ENCODE data around the gene KIFC3. TPM values are rescaled to one million over a fixed set of nuclear protein-coding genes. Genes with fewer than 3 reads are reported as not detected.

KIFC3 gene
- total RNA-seq, 2 experiments from 2014 or later: 0.54 to 0.89 TPM

GRCh38 chr16:57759541-57760356 is 42.5 kb downstream of the KIFC3 start:
- Mint-ChIP-seq H3K4me1 (ENCODE audit: low read depth) (peaks cover 4% of the 10 kb centered on the region), H3K27ac (no peak overlapping the region), H3K4me3 (no peak overlapping the region), H3K27me3 (no peaks in the 10 kb centered on the region), H3K36me3 (ENCODE audit: low read depth) (peaks cover 2% of the 10 kb centered on the region), H3K9me3 (no peaks in the 10 kb centered on the region)
- ChIA-PET CTCF (no interaction called here), POLR2A (interaction anchor here (1.3 kb wide), 1 partner anchor 59 kb away, joined by 3 read pairs; no protein-coding TSS in a partner anchor)
- intact Hi-C loops (cut with micrococcal nuclease): no loop called here
- no peak for TF ChIP-seq CTCF (IDR thresholded peaks at IDR 0.05)
- DNase-seq (no peak), ATAC-seq (no peak)

GRCh38 chr16:57759131-57759530 is 43.2 kb downstream of the KIFC3 start:
- Mint-ChIP-seq H3K9me3 (no peaks in the 10 kb centered on the region), H3K27me3 (no peaks in the 10 kb centered on the region), H3K4me3 (no peak overlapping the region), H3K36me3 (ENCODE audit: low read depth) (peaks cover 4% of the 10 kb centered on the region), H3K27ac (no peak overlapping the region), H3K4me1 (ENCODE audit: low read depth) (peaks cover 4% of the 10 kb centered on the region)
- no peak for TF ChIP-seq CTCF (IDR thresholded peaks at IDR 0.05)
- POLR2A ChIA-PET: no interaction called here
- no peak for DNase-seq
- intact Hi-C loops (cut with micrococcal nuclease): no loop called here
- CTCF ChIA-PET: no interaction called here
- no peak for ATAC-seq

- Mint-ChIP-seq H3K36me3 (ENCODE audit: low read depth) (peaks cover 4% of the 10 kb centered on the region), H3K4me1 (ENCODE audit: low read depth) (peaks cover 4% of the 10 kb centered on the region), H3K4me3 (no peak overlapping the region), H3K27me3 (no peaks in the 10 kb centered on the region), H3K27ac (no peak overlapping the region), H3K9me3 (no peaks in the 10 kb centered on the region)
- CTCF ChIA-PET: interaction anchor here (0.9 to 4.4 kb wide), 7 partner anchors 8 to 182 kb away, joined by 3 to 24 read pairs (median 9); partner anchors contain the start of genes KATNB1 and KIFC3
- POLR2A ChIA-PET: no interaction called here
- DNase-seq (no peak), ATAC-seq (no peak)
- no peak for TF ChIP-seq CTCF (IDR thresholded peaks at IDR 0.05)
- intact Hi-C loops (cut with micrococcal nuclease): no loop called here
These were observed 43.8 kb downstream of the KIFC3 start for GRCh38 chr16:57758331-57759117.

- TF ChIP-seq CTCF (IDR thresholded peaks at IDR 0.05): no peak
- DNase-seq (no peak), ATAC-seq (no peak)
- Mint-ChIP-seq H3K27me3 (no peaks in the 10 kb centered on the region), H3K4me1 (ENCODE audit: low read depth) (peaks cover 4% of the 10 kb centered on the region), H3K36me3 (ENCODE audit: low read depth) (peaks cover 4% of the 10 kb centered on the region), H3K4me3 (no peak overlapping the region), H3K27ac (no peak overlapping the region), H3K9me3 (no peaks in the 10 kb centered on the region)
- ChIA-PET CTCF (interaction anchor here (0.7 to 4.4 kb wide), 11 partner anchors 8 to 182 kb away, joined by 3 to 24 read pairs (median 6); partner anchors contain the start of genes KATNB1 and KIFC3), POLR2A (no interaction called here)
- intact Hi-C loops (cut with micrococcal nuclease): no loop called here
These were observed 44.4 kb downstream of the KIFC3 start for GRCh38 chr16:57757883-57758282.

All from activated CD8-positive, alpha-beta T cell treated with anti-CD3 and anti-CD28 coated beads for 36 hours (primary cell).